GM23338 (cell line): Measurements from ENCODE around the gene NGFR. TPM values are rescaled to one million over a fixed set of nuclear protein-coding genes. Genes with fewer than 3 reads are reported as not detected.

Experiments
- ATAC-seq: fragments of 200-7000 bp; cut with Tn5 transposase; 3 replicates; pipeline ENCODE4 v1.9.1; 2020
- DNase-seq: peaks from one replicate; pipeline ENCODE4 v3.0.0-alpha.2; 2015; ENCODE audit warnings: low spot score
- H2AFZ ChIP-seq: fragments of 200-600 bp; sonication (generic); 2 replicates; pipeline ENCODE4 v1.8.0; 2016; ENCODE audit warnings: antibody characterized with exemption, mild to moderate bottlenecking, moderate library complexity
- H3F3A ChIP-seq: fragments of 200-600 bp; sonication (generic); replicated peaks from 2 replicates; pipeline ENCODE4 v1.8.0; 2017; ENCODE audit warnings: antibody characterized with exemption, mixed run types, low read depth
- H3K27ac ChIP-seq: fragments of 200-600 bp; sonication (generic); 2 replicates; pipeline ENCODE4 v1.6.1; 2016; ENCODE audit warnings: low read depth
- H3K27me3 ChIP-seq: fragments of 200-600 bp; sonication (generic); 2 replicates; pipeline ENCODE4 v1.8.0; 2016; ENCODE audit warnings: mild to moderate bottlenecking, mixed run types, moderate library complexity; ENCODE audit not compliant: insufficient read depth
- H3K36me3 ChIP-seq: fragments of 200-600 bp; sonication (generic); 2 replicates; pipeline ENCODE4 v1.8.0; 2016; ENCODE audit warnings: mild to moderate bottlenecking; ENCODE audit not compliant: insufficient read depth
- H3K4me1 ChIP-seq: fragments of 200-600 bp; sonication (generic); 2 replicates; pipeline ENCODE4 v1.8.0; 2016; ENCODE audit warnings: mild to moderate bottlenecking, moderate library complexity; ENCODE audit not compliant: insufficient read depth
- H3K4me2 ChIP-seq: fragments of 200-600 bp; sonication (generic); 2 replicates; pipeline ENCODE4 v1.7.1; 2017; ENCODE audit warnings: mixed run types
- H3K4me3 ChIP-seq: fragments of 200-600 bp; sonication (generic); 2 replicates; pipeline ENCODE4 v1.6.1; 2016; ENCODE audit warnings: mixed run types
- H3K79me2 ChIP-seq: fragments of 200-600 bp; sonication (generic); replicated peaks from 2 replicates; pipeline ENCODE4 v1.8.0; 2017; ENCODE audit warnings: mild to moderate bottlenecking; ENCODE audit not compliant: insufficient read depth
- H3K9me2 ChIP-seq: fragments of 200-600 bp; sonication (generic); 2 replicates; pipeline ENCODE4 v1.8.0; 2017; ENCODE audit not compliant: insufficient read depth
- H4K20me1 ChIP-seq: fragments of 200-600 bp; sonication (generic); replicated peaks from 2 replicates; pipeline ENCODE4 v1.8.0; 2017; ENCODE audit warnings: mild to moderate bottlenecking; ENCODE audit not compliant: insufficient read depth
- H3K27ac Mint-ChIP-seq: 2 replicates; pipeline ENCODE4 v1.8.0; 2020; ENCODE audit warnings: inconsistent platforms, mild to moderate bottlenecking, moderate library complexity, mixed read lengths
- H3K27me3 Mint-ChIP-seq: 3 replicates; pipeline ENCODE4 v1.8.0; 2022; ENCODE audit warnings: low read depth, mild to moderate bottlenecking, moderate library complexity, mixed read lengths, inconsistent platforms; ENCODE audit not compliant: insufficient read depth, poor library complexity
- H3K36me3 Mint-ChIP-seq: 3 replicates; pipeline ENCODE4 v1.8.0; 2021; ENCODE audit warnings: low read depth, mild to moderate bottlenecking, inconsistent platforms, moderate library complexity, mixed read lengths
- H3K4me1 Mint-ChIP-seq: 3 replicates; pipeline ENCODE4 v1.8.0; 2020; ENCODE audit warnings: mild to moderate bottlenecking, inconsistent platforms, mixed read lengths
- H3K4me3 Mint-ChIP-seq: 3 replicates; pipeline ENCODE4 v1.8.0; 2021; ENCODE audit warnings: moderate library complexity, mild to moderate bottlenecking, inconsistent platforms, mixed read lengths
- H3K9me3 Mint-ChIP-seq: 3 replicates; pipeline ENCODE4 v1.8.0; 2020; ENCODE audit warnings: moderate library complexity, mild to moderate bottlenecking, inconsistent platforms, mixed read lengths
- CREB1 ChIP-seq: fragments of 250-450 bp; sonication (Bioruptor Pico); IDR thresholded peaks from 2 replicates; pipeline ENCODE4 v1.5.0; 2020; ENCODE audit warnings: low read depth, mild to moderate bottlenecking, moderate library complexity
- EZH2 ChIP-seq: fragments of 200-600 bp; sonication (generic); IDR thresholded peaks from one replicate; pipeline ENCODE4 v1.8.0; 2017; ENCODE audit warnings: antibody characterized with exemption, mild to moderate bottlenecking, low read depth; ENCODE audit not compliant: unreplicated experiment
- EZH2phosphoT487 ChIP-seq: fragments of 200-600 bp; sonication (generic); IDR thresholded peaks from one replicate; pipeline ENCODE4 v1.8.1; 2018; ENCODE audit warnings: antibody characterized with exemption; ENCODE audit not compliant: unreplicated experiment
- JUNB ChIP-seq: IDR thresholded peaks from one replicate; pipeline ENCODE4 v1.6.1; 2016; ENCODE audit warnings: antibody characterized with exemption; ENCODE audit not compliant: unreplicated experiment
- NANOG ChIP-seq: IDR thresholded peaks from 2 replicates; pipeline ENCODE4 v1.6.1; 2016; ENCODE audit warnings: antibody characterized with exemption, borderline replicate concordance
- STAT1 ChIP-seq: IDR thresholded peaks from one replicate; pipeline ENCODE4 v1.6.1; 2016; ENCODE audit warnings: antibody characterized with exemption; ENCODE audit not compliant: unreplicated experiment
- ZNF114 ChIP-seq: fragments of 250-450 bp; sonication (Bioruptor Pico); IDR thresholded peaks from 2 replicates; pipeline ENCODE4 v1.5.0; 2020; ENCODE audit warnings: mild to moderate bottlenecking, moderate library complexity
- ZNF331 ChIP-seq: fragments of 250-450 bp; sonication (Bioruptor Pico); IDR thresholded peaks from 2 replicates; pipeline ENCODE4 v1.5.0; 2020; ENCODE audit warnings: low read depth, mild to moderate bottlenecking, moderate library complexity
- polyA plus RNA-seq: library from polyadenylated mRNA; unstranded; fragments of >200 nt; fragmentation: Nextera tagmentation; extraction: Ambion mirVana; gene quantifications from 2 replicates; pipeline ENCODE4 v1.2.1, GENCODE V29; 2016
- total RNA-seq: library from RNA; depleted of rRNA; stranded (reverse); fragments of >200 nt; shearing (Covaris generic); gene quantifications from 2 replicates; pipeline ENCODE4 v1.2.3, GENCODE V29; 2014
- TF ChIP-seq, protein P1 (sequence below), 2 experiments: fragments of 200-600 bp in 1 of 2; sonication (generic) in 1 of 2; conservative IDR thresholded peaks; 2 replicates each; pipeline versions ENCODE4 v1.5.1 to v1.6.1; 2016 to 2017; ENCODE audit warnings: antibody characterized with exemption in 2 of 2, low read depth in 2 of 2, mild to moderate bottlenecking in 2 of 2, moderate library complexity in 1 of 2
- TF ChIP-seq, protein P2 (sequence below): IDR thresholded peaks from one replicate; pipeline ENCODE4 v1.6.1; 2018; ENCODE audit warnings: antibody characterized with exemption; ENCODE audit not compliant: unreplicated experiment
- TF ChIP-seq, protein P3 (sequence below): IDR thresholded peaks from 2 replicates; pipeline ENCODE4 v1.6.1; 2016; ENCODE audit warnings: antibody characterized with exemption

NGFR gene
- total and polyA plus RNA-seq, 2 experiments from 2014 or later: 2.8 to 6.9 TPM

DNA sequence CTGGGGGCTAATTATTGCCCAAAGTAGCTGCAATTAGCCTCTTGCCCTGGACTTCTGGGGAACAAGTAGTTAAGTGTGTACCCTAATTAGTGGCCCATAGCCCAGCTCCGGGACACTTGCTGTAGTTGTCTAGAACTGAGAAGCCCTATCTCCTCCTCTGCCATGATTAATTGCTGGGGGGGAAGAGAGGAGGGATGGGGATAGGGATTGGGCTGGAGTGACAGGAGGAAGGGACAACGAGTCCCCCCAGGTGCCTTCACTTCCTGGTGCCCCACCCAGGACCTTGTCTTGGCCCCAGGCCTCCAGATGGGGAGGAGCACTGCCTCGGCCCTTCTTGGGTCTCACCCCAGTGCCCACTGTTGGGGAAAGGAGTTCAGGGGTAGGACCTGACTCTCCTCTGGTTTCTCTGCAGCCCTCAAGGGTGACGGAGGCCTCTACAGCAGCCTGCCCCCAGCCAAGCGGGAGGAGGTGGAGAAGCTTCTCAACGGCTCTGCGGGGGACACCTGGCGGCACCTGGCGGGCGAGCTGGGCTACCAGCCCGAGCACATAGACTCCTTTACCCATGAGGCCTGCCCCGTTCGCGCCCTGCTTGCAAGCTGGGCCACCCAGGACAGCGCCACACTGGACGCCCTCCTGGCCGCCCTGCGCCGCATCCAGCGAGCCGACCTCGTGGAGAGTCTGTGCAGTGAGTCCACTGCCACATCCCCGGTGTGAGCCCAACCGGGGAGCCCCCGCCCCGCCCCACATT, 17.4 kb downstream of the NGFR start:
- Histone ChIP-seq H3F3A (0 out of 2 replicates have a peak, but pooled peaks cover 12% of the 10 kb centered on the region), H3K79me2 (no peaks in the 10 kb centered on the region), H3K4me1 (peaks cover 46% of the 10 kb centered on the region), H3K9me2 (no peaks in the 10 kb centered on the region), H3K4me2 (peak overlapping the region; percentile 51; the same call in 1 of the 2 replicates), H3K27ac (no peak overlapping the region), H2AFZ (no peak overlapping the region), H4K20me1 (no peaks in the 10 kb centered on the region), H3K27me3 (no peaks in the 10 kb centered on the region), H3K36me3 (no peaks in the 10 kb centered on the region), H3K4me3 (no peak overlapping the region)
- ATAC-seq: peak; percentile 1; the same call in 1 of the 3 replicates
- Mint-ChIP-seq H3K9me3 (no peaks in the 10 kb centered on the region), H3K36me3 (no peaks in the 10 kb centered on the region; the same call in 2 of the 3 replicates), H3K27me3 (peaks cover 17% of the 10 kb centered on the region), H3K4me3 (no peak overlapping the region), H3K27ac (no peak overlapping the region), H3K4me1 (peaks cover 62% of the 10 kb centered on the region)
- TF ChIP-seq, protein P1, sequence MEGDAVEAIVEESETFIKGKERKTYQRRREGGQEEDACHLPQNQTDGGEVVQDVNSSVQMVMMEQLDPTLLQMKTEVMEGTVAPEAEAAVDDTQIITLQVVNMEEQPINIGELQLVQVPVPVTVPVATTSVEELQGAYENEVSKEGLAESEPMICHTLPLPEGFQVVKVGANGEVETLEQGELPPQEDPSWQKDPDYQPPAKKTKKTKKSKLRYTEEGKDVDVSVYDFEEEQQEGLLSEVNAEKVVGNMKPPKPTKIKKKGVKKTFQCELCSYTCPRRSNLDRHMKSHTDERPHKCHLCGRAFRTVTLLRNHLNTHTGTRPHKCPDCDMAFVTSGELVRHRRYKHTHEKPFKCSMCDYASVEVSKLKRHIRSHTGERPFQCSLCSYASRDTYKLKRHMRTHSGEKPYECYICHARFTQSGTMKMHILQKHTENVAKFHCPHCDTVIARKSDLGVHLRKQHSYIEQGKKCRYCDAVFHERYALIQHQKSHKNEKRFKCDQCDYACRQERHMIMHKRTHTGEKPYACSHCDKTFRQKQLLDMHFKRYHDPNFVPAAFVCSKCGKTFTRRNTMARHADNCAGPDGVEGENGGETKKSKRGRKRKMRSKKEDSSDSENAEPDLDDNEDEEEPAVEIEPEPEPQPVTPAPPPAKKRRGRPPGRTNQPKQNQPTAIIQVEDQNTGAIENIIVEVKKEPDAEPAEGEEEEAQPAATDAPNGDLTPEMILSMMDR (conservative IDR thresholded peaks at IDR 0.05; ENCODE audit: low read depth in 2 of 2): peak; percentile 17 to 63; a peak in 2 of 4 replicates
- no peak for TF ChIP-seq STAT1
- DNase-seq: peak; percentile 60

DNA sequence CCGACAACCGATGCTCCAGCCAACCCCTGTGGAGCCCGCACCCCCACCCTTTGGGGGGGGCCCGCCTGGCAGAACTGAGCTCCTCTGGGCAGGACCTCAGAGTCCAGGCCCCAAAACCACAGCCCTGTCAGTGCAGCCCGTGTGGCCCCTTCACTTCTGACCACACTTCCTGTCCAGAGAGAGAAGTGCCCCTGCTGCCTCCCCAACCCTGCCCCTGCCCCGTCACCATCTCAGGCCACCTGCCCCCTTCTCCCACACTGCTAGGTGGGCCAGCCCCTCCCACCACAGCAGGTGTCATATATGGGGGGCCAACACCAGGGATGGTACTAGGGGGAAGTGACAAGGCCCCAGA, 17.9 kb downstream of the NGFR start:
- H3K27ac Mint-ChIP-seq: no peak overlapping the region
- Histone ChIP-seq H4K20me1 (no peaks in the 10 kb centered on the region), H3K4me2 (no peak overlapping the region), H3K27me3 (no peaks in the 10 kb centered on the region), H3K36me3 (no peaks in the 10 kb centered on the region), H3F3A (0 out of 2 replicates have a peak, but pooled peaks cover 8% of the 10 kb centered on the region), H3K4me1 (peaks cover 41% of the 10 kb centered on the region), H3K4me3 (no peak overlapping the region), H3K79me2 (no peaks in the 10 kb centered on the region), H2AFZ (no peak overlapping the region), H3K9me2 (no peaks in the 10 kb centered on the region), H3K27ac (no peak overlapping the region)
- H3K9me3 Mint-ChIP-seq: no peaks in the 10 kb centered on the region
- peaks cover 57% of the 10 kb centered on the region for H3K4me1 Mint-ChIP-seq
- DNase-seq (no peak), ATAC-seq (no peak)
- H3K4me3 Mint-ChIP-seq: no peak overlapping the region
- peaks cover 16% of the 10 kb centered on the region for H3K27me3 Mint-ChIP-seq
- H3K36me3 Mint-ChIP-seq: no peaks in the 10 kb centered on the region; the same call in 2 of the 3 replicates
- TF ChIP-seq ZNF114 (CRISPR knock-in tag): no peak
- TF ChIP-seq EZH2: no peak
- no peak for TF ChIP-seq STAT1
- TF ChIP-seq ZNF331 (CRISPR knock-in tag): no peak
- no peak for TF ChIP-seq EZH2phosphoT487
- TF ChIP-seq, protein P2, sequence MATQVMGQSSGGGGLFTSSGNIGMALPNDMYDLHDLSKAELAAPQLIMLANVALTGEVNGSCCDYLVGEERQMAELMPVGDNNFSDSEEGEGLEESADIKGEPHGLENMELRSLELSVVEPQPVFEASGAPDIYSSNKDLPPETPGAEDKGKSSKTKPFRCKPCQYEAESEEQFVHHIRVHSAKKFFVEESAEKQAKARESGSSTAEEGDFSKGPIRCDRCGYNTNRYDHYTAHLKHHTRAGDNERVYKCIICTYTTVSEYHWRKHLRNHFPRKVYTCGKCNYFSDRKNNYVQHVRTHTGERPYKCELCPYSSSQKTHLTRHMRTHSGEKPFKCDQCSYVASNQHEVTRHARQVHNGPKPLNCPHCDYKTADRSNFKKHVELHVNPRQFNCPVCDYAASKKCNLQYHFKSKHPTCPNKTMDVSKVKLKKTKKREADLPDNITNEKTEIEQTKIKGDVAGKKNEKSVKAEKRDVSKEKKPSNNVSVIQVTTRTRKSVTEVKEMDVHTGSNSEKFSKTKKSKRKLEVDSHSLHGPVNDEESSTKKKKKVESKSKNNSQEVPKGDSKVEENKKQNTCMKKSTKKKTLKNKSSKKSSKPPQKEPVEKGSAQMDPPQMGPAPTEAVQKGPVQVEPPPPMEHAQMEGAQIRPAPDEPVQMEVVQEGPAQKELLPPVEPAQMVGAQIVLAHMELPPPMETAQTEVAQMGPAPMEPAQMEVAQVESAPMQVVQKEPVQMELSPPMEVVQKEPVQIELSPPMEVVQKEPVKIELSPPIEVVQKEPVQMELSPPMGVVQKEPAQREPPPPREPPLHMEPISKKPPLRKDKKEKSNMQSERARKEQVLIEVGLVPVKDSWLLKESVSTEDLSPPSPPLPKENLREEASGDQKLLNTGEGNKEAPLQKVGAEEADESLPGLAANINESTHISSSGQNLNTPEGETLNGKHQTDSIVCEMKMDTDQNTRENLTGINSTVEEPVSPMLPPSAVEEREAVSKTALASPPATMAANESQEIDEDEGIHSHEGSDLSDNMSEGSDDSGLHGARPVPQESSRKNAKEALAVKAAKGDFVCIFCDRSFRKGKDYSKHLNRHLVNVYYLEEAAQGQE: no peak
- TF ChIP-seq NANOG: no peak
- TF ChIP-seq JUNB: no peak
- TF ChIP-seq, protein P3, sequence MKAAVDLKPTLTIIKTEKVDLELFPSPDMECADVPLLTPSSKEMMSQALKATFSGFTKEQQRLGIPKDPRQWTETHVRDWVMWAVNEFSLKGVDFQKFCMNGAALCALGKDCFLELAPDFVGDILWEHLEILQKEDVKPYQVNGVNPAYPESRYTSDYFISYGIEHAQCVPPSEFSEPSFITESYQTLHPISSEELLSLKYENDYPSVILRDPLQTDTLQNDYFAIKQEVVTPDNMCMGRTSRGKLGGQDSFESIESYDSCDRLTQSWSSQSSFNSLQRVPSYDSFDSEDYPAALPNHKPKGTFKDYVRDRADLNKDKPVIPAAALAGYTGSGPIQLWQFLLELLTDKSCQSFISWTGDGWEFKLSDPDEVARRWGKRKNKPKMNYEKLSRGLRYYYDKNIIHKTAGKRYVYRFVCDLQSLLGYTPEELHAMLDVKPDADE: no peak
- no peak for TF ChIP-seq CREB1
